SK-N-SH (cell line): ENCODE data around the gene EYA3. TPM values are rescaled to one million over a fixed set of nuclear protein-coding genes. Genes with fewer than 3 reads are reported as not detected.

Experiments used
- CTCF ChIA-PET: fragments of 300-600, 350-600 bp; formaldehyde crosslinking; extraction: SDS; loops from one replicate; lab custom pipeline; 2021; lab: Yijun Ruan, JAX
- POLR2A ChIA-PET: fragments of 350-600 bp; sonication (Branson Sonifier 250); formaldehyde crosslinking; extraction: SDS; loops from one replicate; lab custom pipeline; 2020; ENCODE audit warnings: antibody characterized with exemption, inconsistent platforms; lab: Yijun Ruan, JAX
- DNase-seq: peaks from one replicate; pipeline ENCODE4 v3.0.0; 2012
- H2AFZ ChIP-seq: fragments of 200-600 bp; sonication (generic); 2 replicates; pipeline ENCODE4 v1.8.1; 2016; ENCODE audit warnings: antibody characterized with exemption, mild to moderate bottlenecking, low read depth
- H3F3A ChIP-seq: fragments of 200-600 bp; sonication (generic); replicated peaks from 2 replicates; pipeline ENCODE3; 2016; ENCODE audit warnings: antibody characterized with exemption, mild to moderate bottlenecking; ENCODE audit not compliant: insufficient read depth
- H3K27ac ChIP-seq, 2 experiments: fragments of 200-500 bp in 1 of 2; fragments of 200-600 bp in 1 of 2; sonication (Bioruptor generic) in 1 of 2; sonication (generic), shearing (Covaris generic) in 1 of 2; 2 replicates each; pipeline versions ENCODE4 v1.5.1 to v1.6.1; 2014 to 2016; ENCODE audit warnings: low read depth in 2 of 2, inconsistent platforms in 1 of 2, low read length in 1 of 2, mild to moderate bottlenecking in 1 of 2, mixed read lengths in 1 of 2
- H3K27me3 ChIP-seq: fragments of 200-600 bp; sonication (generic), shearing (Covaris generic); 2 replicates; pipeline ENCODE4 v1.6.1; 2016; ENCODE audit warnings: mixed run types; ENCODE audit not compliant: insufficient read depth
- H3K36me3 ChIP-seq, 2 experiments: fragments of 200-500 bp in 1 of 2; fragments of 200-600 bp in 1 of 2; sonication (Bioruptor generic) in 1 of 2; sonication (generic) in 1 of 2; replicated peaks in 1 of 2; 2 replicates each; pipeline versions ENCODE3 to v1.5.1; 2014 to 2016; ENCODE audit warnings: low read length in 1 of 2, mild to moderate bottlenecking in 1 of 2; ENCODE audit not compliant: insufficient read depth in 2 of 2, control insufficient read depth in 1 of 2
- H3K4me1 ChIP-seq, 2 experiments: fragments of 200-500 bp in 1 of 2; fragments of 200-600 bp in 1 of 2; sonication (Bioruptor generic) in 1 of 2; sonication (generic), shearing (Covaris generic) in 1 of 2; 2 replicates each; pipeline versions ENCODE4 v1.5.1 to v1.6.1; 2014 to 2016; ENCODE audit warnings: low read depth in 1 of 2, low read length in 1 of 2, mixed run types in 1 of 2; ENCODE audit not compliant: insufficient read depth in 2 of 2, control insufficient read depth in 1 of 2
- H3K4me2 ChIP-seq: fragments of 200-600 bp; sonication (generic), shearing (Covaris generic); 2 replicates; pipeline ENCODE4 v1.6.1; 2017; ENCODE audit warnings: mixed run types
- H3K4me3 ChIP-seq, 2 experiments: fragments of 200-500 bp in 1 of 2; fragments of 200-600 bp in 1 of 2; sonication (Bioruptor generic) in 1 of 2; sonication (generic), shearing (Covaris generic) in 1 of 2; 2 replicates each; pipeline versions ENCODE4 v1.5.1 to v1.8.1; 2014 to 2016; ENCODE audit warnings: low read depth in 2 of 2, inconsistent platforms in 1 of 2, low read length in 1 of 2, mild to moderate bottlenecking in 1 of 2, mixed read lengths in 1 of 2, moderate library complexity in 1 of 2
- H3K79me2 ChIP-seq: fragments of 200-600 bp; sonication (generic); 2 replicates; pipeline ENCODE4 v1.8.1; 2017; ENCODE audit warnings: mild to moderate bottlenecking; ENCODE audit not compliant: insufficient read depth
- H3K9ac ChIP-seq: fragments of 200-600 bp; sonication (generic); 2 replicates; pipeline ENCODE4 v1.6.1; 2017; ENCODE audit warnings: mixed run types
- H3K9me2 ChIP-seq: fragments of 200-600 bp; sonication (generic); 2 replicates; pipeline ENCODE4 v1.6.1; 2017; ENCODE audit warnings: mixed run types
- H3K9me3 ChIP-seq: fragments of 200-600 bp; sonication (generic); 2 replicates; pipeline ENCODE4 v1.6.1; 2017; ENCODE audit warnings: mixed run types, mild to moderate bottlenecking, moderate library complexity
- H4K20me1 ChIP-seq: fragments of 200-600 bp; sonication (generic); 2 replicates; pipeline ENCODE4 v1.6.1; 2017; ENCODE audit warnings: mild to moderate bottlenecking, mixed run types; ENCODE audit not compliant: insufficient read depth
- CHD2 ChIP-seq: fragments of 150-350 bp; IDR thresholded peaks from 2 replicates; pipeline ENCODE4 v1.6.1; 2018; ENCODE audit warnings: low read length; ENCODE audit not compliant: partially characterized antibody
- ELF1 ChIP-seq: IDR thresholded peaks from 2 replicates; pipeline ENCODE4 v1.4.0; 2012
- FOSL2 ChIP-seq: IDR thresholded peaks from 2 replicates; pipeline ENCODE4 v1.4.0; 2012; ENCODE audit warnings: low read depth, mild to moderate bottlenecking, moderate library complexity, borderline replicate concordance
- FOXJ3 ChIP-seq: sonication (generic); formaldehyde crosslinking; IDR thresholded peaks from 2 replicates; pipeline ENCODE4 v1.5.1; 2020; ENCODE audit warnings: mild to moderate bottlenecking, missing genetic modification reagents
- FOXM1 ChIP-seq: IDR thresholded peaks from 2 replicates; pipeline ENCODE4 v1.4.0; 2012; ENCODE audit warnings: low read depth, mild to moderate bottlenecking
- GABPA ChIP-seq: IDR thresholded peaks from 2 replicates; pipeline ENCODE4 v1.4.0; 2012; ENCODE audit warnings: low read depth, mild to moderate bottlenecking
- GATA2 ChIP-seq: sonication (generic); formaldehyde crosslinking; IDR thresholded peaks from 2 replicates; pipeline ENCODE4 v1.5.0; 2020; ENCODE audit warnings: mild to moderate bottlenecking, missing genetic modification reagents
- MAX ChIP-seq: IDR thresholded peaks from 2 replicates; pipeline ENCODE4 v1.4.0; 2012; ENCODE audit warnings: low read depth
- MEF2A ChIP-seq: IDR thresholded peaks from 2 replicates; pipeline ENCODE4 v1.4.0; 2012; ENCODE audit warnings: low read depth, borderline replicate concordance
- MXI1 ChIP-seq: IDR thresholded peaks from 2 replicates; pipeline ENCODE4 v1.6.1; 2012; ENCODE audit warnings: mild to moderate bottlenecking, low read depth, low read length, improper control_type of control experiment
- POLR2AphosphoS5 ChIP-seq: IDR thresholded peaks from 2 replicates; pipeline ENCODE4 v1.6.1; 2012; ENCODE audit warnings: low read depth, low read length
- SIN3A ChIP-seq: IDR thresholded peaks from 2 replicates; pipeline ENCODE4 v1.6.1; 2012; ENCODE audit warnings: low read depth, mild to moderate bottlenecking, low read length, moderate library complexity, borderline replicate concordance
- TCF12 ChIP-seq: IDR thresholded peaks from 2 replicates; pipeline ENCODE4 v1.4.0; 2012
- TEAD4 ChIP-seq: IDR thresholded peaks from 2 replicates; pipeline ENCODE4 v1.4.0; 2012; ENCODE audit warnings: mild to moderate bottlenecking, borderline replicate concordance; ENCODE audit not compliant: insufficient read depth
- WGBS: methylation state at CpG from one replicate; pipeline ENCODE4 v1.1.6; 2017; ENCODE audit warnings: low lambda C conversion rate; 5-methylcytosine and 5-hydroxymethylcytosine counted together
- polyA plus RNA-seq, 3 experiments: library from polyadenylated mRNA; depleted of rRNA; stranded (reverse); fragments of >200 nt; gene quantifications; 2 replicates each; pipeline ENCODE4 v1.2.3, GENCODE V29; 2012
- TF ChIP-seq, protein P1 (sequence below): IDR thresholded peaks from 2 replicates; pipeline ENCODE4; 2012

EYA3 gene
- polyA plus RNA-seq, 1 of the 3 experiments (the other 2 are of a cell fraction) = 6.5 TPM

DNA sequence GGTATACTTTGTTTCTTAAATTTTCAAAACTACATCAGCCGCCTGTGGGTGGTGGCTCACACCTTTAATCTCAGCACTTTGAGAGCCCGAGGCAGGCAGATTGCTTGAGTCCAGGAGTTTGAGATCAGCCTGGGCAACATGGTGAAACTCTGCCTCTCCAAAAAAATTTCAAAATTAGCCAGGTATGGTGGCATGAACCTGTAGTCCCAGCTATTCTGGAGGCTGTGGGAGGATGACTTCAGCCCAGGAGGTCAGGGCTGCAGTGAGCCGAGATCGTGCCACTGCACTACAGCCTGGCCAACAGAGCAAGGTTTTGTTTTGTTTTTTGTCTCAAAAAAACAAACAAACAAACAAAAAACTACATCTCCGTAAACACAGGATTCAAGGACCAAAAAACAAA is 3.3 kb downstream of the EYA3 start:
- no peak overlapping the region for H2AFZ ChIP-seq
- 82% methylated on average over 5 of the region's 5 CpGs for WGBS
- H3K79me2 ChIP-seq = peaks cover 79% of the 10 kb centered on the region
- no peak overlapping the region for H3K4me2 ChIP-seq
- H3K4me1 ChIP-seq = peaks cover 16% of the 10 kb centered on the region in 2 experiments; a peak in 3 of 4 replicates
- no peaks in the 10 kb centered on the region for H3K27me3 ChIP-seq
- H3K9me3 ChIP-seq = no peaks in the 10 kb centered on the region
- no peaks in the 10 kb centered on the region for H3K9me2 ChIP-seq
- no peak overlapping the region for H3K9ac ChIP-seq
- H3K36me3 ChIP-seq = peaks cover 0 to 7% of the 10 kb centered on the region in 2 experiments
- H3F3A ChIP-seq = peaks cover 14% of the 10 kb centered on the region
- TF ChIP-seq MAX (no peak), CHD2 (no peak), GABPA (no peak), FOSL2 (no peak), TCF12 (no peak), MEF2A (no peak), TEAD4 (no peak), FOXJ3 (CRISPR knock-in tag) (no peak), MXI1 (no peak), POLR2AphosphoS5 (no peak), FOXM1 (no peak)
- TF ChIP-seq, protein P1, sequence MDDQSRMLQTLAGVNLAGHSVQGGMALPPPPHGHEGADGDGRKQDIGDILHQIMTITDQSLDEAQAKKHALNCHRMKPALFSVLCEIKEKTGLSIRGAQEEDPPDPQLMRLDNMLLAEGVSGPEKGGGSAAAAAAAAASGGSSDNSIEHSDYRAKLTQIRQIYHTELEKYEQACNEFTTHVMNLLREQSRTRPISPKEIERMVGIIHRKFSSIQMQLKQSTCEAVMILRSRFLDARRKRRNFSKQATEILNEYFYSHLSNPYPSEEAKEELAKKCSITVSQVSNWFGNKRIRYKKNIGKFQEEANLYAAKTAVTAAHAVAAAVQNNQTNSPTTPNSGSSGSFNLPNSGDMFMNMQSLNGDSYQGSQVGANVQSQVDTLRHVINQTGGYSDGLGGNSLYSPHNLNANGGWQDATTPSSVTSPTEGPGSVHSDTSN = no peak
- no peak overlapping the region for H3K4me3 ChIP-seq
- no peak overlapping the region for H3K27ac ChIP-seq
- ChIA-PET CTCF (interaction anchor here (0.9 kb wide), 1 partner anchor 226 kb away, joined by 3 read pairs; no protein-coding TSS in a partner anchor), POLR2A (no interaction called here)
- H4K20me1 ChIP-seq = 0 out of 2 replicates have a peak, but pooled peaks cover 3% of the 10 kb centered on the region
- DNase-seq = no peak

DNA sequence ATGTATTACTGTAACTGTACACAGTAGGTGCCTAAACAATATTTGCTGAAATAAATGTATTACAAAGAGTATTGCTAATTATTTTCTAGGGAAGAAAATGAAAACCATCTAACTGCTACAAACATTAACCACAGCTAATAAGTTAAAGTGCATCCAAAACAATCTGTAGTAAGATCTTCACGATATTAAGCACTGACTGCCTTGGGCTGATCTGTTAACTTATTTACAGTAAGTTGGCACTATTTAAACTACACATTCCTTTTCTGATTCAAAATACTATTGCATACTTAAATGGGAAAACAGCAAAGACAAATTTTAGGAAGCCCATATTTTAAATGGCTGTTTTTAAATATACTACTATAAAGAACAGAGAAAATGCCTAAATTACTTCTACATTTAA is 4.5 kb downstream of the EYA3 start:
- Histone ChIP-seq H3K9ac (no peak overlapping the region), H3K4me2 (no peak overlapping the region), H2AFZ (no peak overlapping the region), H3K9me2 (no peaks in the 10 kb centered on the region), H3F3A (peaks cover 16% of the 10 kb centered on the region), H4K20me1 (0 out of 2 replicates have a peak, but pooled peaks cover 3% of the 10 kb centered on the region), H3K27ac (no peak overlapping the region), H3K27me3 (no peaks in the 10 kb centered on the region), H3K79me2 (peaks cover 91% of the 10 kb centered on the region), H3K4me1 (peaks cover 16 to 21% of the 10 kb centered on the region in 2 experiments; a peak in 3 of 4 replicates), H3K9me3 (no peaks in the 10 kb centered on the region), H3K4me3 (no peak overlapping the region), H3K36me3 (peaks cover 3 to 18% of the 10 kb centered on the region in 2 experiments)
- ChIA-PET POLR2A (no interaction called here), CTCF (interaction anchor here (1.1 kb wide), 1 partner anchor 125 kb away, joined by 6 read pairs; no protein-coding TSS in a partner anchor)
- 59% methylated on average over 1 of the region's 1 CpG for WGBS
- no peak for DNase-seq
- TF ChIP-seq SIN3A = no peak
- TF ChIP-seq MEF2A = no peak
- TF ChIP-seq GABPA = no peak
- TF ChIP-seq GATA2 (CRISPR knock-in tag) = peak; percentile 37; the same call in 1 of the 2 replicates
- TF ChIP-seq ELF1 = no peak
